Testis (tissue), 3 donors: ENCODE data around the gene MAP2K5. TPM values are rescaled to one million over a fixed set of nuclear protein-coding genes. Genes with fewer than 3 reads are reported as not detected.

Source experiments
- DNase-seq: peaks from one replicate; pipeline ENCODE4 v3.0.0-alpha.2; 2019
- H3K27ac ChIP-seq, 2 donors: fragments of 200-600 bp; sonication (generic); one replicate each; pipeline ENCODE4 v1.5.1; 2019
- H3K27me3 ChIP-seq: fragments of 200-600 bp; sonication (generic); one replicate; pipeline ENCODE4 v1.5.1; 2019
- H3K36me3 ChIP-seq: fragments of 200-600 bp; sonication (generic); one replicate; pipeline ENCODE4 v1.5.1; 2017; ENCODE audit warnings: low read depth; ENCODE audit errors: missing control alignments
- H3K4me1 ChIP-seq: fragments of 200-600 bp; sonication (generic); one replicate; pipeline ENCODE4 v1.5.1; 2019
- H3K4me3 ChIP-seq, 2 donors: fragments of 200-600 bp; sonication (generic); one replicate each; pipeline ENCODE4 v1.5.1; 2017 to 2019
- H3K9me3 ChIP-seq: fragments of 200-600 bp; sonication (generic); one replicate; pipeline ENCODE4 v1.5.1; 2017
- POLR2A ChIP-seq: fragments of 450-650 bp; IDR thresholded peaks from one replicate; pipeline ENCODE4 v1.6.1; 2017; ENCODE audit warnings: antibody characterized with exemption, mild to moderate bottlenecking, moderate library complexity
- WGBS, 2 donors: methylation state at CpG; one replicate each; pipeline ENCODE4 v1.1.5; 2018; 5-methylcytosine and 5-hydroxymethylcytosine counted together
- intact Hi-C: fragments of 100-400 bp; cut with DNase I; formaldehyde crosslinking; loops from one replicate; pipeline ENCODE4 v1.15.1; 2023; ENCODE audit warnings: low total_unique reads
- polyA plus RNA-seq: library from polyadenylated mRNA; stranded (reverse); fragments of 350-450 nt; fragmentation: Illumina TruSeq; extraction: RNeasy Lipid Tissue Mini Kit (QIAGEN cat#74804); gene quantifications from one replicate; pipeline ENCODE4 v1.2.3, GENCODE V29; 2014; ENCODE audit warnings: low read depth, low replicate concordance; ENCODE audit not compliant: insufficient read depth
- total RNA-seq, 2 donors: library from RNA; depleted of rRNA; stranded (reverse); fragments of >200 nt; gene quantifications; one replicate each; pipeline ENCODE4 v1.2.3, GENCODE V29; 2016
- TF ChIP-seq, protein P1 (sequence below), 3 experiments: fragments of 450-650 bp in 2 of 3; fragments of 200-600 bp in 1 of 3; sonication (generic) in 1 of 3; IDR thresholded peaks; one replicate each; pipeline ENCODE4 v1.5.1; 2016 to 2019; ENCODE audit warnings: antibody characterized with exemption in 3 of 3, mild to moderate bottlenecking in 2 of 3, moderate library complexity in 1 of 3

The MAP2K5 gene
- total and polyA plus RNA-seq, 3 donors from 2014 or later, result 28.0 to 34.3 (median 31.2) TPM

DNA sequence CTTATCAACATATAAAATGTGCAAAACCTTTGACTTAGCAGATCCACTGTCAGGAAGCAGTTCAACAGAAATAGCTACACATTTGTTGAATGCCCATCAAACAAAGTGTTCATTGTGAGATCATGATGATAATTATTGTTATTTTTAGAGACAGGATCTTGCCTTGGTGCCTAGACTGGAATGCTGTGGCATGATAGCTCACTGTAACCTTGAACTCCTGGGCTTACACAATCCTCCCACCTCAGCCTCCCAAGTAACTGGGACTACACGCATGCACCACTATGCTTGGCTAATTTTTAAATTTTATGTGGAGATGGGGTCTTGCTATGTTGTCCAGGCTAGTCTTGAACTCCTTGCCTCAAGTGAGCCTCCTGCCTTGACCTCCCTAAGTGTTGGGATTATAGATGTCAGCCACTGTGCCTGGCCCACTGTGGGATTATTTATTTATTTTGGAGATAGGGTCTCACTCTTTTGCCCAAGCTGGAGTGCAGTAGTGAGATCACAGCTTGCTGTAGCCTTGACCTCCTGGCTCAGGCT is 8.8 kb downstream of the MAP2K5 start:
- H3K36me3 ChIP-seq, result no peaks in the 10 kb centered on the region
- no peaks in the 10 kb centered on the region for H3K27me3 ChIP-seq
- H3K9me3 ChIP-seq, result no peaks in the 10 kb centered on the region
- intact Hi-C loops, result no loop called here
- H3K27ac ChIP-seq, result no peak overlapping the region
- DNase-seq, result peak; percentile 70
- TF ChIP-seq, protein P1, sequence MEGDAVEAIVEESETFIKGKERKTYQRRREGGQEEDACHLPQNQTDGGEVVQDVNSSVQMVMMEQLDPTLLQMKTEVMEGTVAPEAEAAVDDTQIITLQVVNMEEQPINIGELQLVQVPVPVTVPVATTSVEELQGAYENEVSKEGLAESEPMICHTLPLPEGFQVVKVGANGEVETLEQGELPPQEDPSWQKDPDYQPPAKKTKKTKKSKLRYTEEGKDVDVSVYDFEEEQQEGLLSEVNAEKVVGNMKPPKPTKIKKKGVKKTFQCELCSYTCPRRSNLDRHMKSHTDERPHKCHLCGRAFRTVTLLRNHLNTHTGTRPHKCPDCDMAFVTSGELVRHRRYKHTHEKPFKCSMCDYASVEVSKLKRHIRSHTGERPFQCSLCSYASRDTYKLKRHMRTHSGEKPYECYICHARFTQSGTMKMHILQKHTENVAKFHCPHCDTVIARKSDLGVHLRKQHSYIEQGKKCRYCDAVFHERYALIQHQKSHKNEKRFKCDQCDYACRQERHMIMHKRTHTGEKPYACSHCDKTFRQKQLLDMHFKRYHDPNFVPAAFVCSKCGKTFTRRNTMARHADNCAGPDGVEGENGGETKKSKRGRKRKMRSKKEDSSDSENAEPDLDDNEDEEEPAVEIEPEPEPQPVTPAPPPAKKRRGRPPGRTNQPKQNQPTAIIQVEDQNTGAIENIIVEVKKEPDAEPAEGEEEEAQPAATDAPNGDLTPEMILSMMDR (IDR thresholded peaks at IDR 0.05), result no peak
- no peak for TF ChIP-seq POLR2A
- peaks cover 6% of the 10 kb centered on the region for H3K4me1 ChIP-seq
- no peak overlapping the region for H3K4me3 ChIP-seq
- WGBS, 2 donors, result 63 to 74% methylated on average over 1 of the region's 1 CpG

DNA sequence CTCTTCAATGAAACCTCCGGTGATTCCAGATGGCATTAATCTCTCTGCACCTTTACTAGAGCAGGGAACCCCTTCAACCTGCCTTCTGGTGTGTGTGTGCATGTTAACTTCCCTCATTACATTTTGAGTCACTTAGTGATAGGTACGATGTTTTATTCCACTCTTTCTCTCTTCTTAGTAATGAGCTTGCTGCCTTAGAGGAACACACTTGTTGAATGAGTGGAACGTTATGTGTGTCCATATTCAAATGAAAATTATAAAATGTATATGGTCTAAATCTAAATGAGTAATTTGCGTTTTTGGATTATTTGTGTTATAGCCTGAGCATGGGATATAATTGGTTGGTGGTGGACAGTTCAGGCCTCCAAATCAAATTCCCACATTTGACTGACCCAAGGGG is 12.1 kb downstream of the MAP2K5 start:
- H3K4me3 ChIP-seq, result no peak overlapping the region
- WGBS, 2 donors, result 96 to 97% methylated on average over 4 of the region's 4 CpGs
- H3K4me1 ChIP-seq, result peaks cover 6% of the 10 kb centered on the region
- DNase-seq, result no peak
- TF ChIP-seq, protein P1 (IDR thresholded peaks at IDR 0.05), result no peak
- no peak for TF ChIP-seq POLR2A
- no peaks in the 10 kb centered on the region for H3K9me3 ChIP-seq
- H3K27me3 ChIP-seq, result no peaks in the 10 kb centered on the region
- intact Hi-C loops, result no loop called here
- no peaks in the 10 kb centered on the region for H3K36me3 ChIP-seq
- no peak overlapping the region for H3K27ac ChIP-seq

DNA sequence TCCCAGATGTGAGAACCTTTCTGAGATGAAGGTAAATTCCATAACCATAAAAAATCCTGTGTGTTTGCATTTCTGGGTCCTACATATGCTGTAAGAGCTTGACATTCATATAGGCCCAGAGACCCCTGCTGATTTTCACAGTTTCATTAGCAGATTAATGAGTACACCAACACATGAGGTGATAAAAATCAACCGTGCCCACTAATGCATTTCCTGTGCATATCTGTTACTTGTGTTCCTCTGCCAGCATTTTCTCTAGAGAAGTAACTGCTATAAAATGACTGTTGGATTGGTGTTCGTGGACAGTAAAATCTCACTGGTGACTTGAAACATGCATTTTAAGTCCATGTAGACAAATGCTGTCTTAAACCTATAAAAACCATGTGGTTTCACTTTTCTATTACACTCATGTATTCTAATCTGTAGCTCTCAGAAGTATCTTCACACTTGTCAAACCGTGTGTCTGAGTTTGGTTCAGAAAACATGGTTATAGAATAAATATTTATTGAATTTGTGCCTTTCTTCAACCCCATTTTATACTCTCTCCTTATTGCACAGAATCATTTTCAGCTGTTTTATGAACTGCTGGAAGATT is 14.6 kb downstream of the MAP2K5 start:
- no peak overlapping the region for H3K4me3 ChIP-seq
- DNase-seq, result no peak
- intact Hi-C loops, result no loop called here
- H3K36me3 ChIP-seq, result no peaks in the 10 kb centered on the region
- WGBS, 2 donors, result 82 to 92% methylated on average over 3 of the region's 3 CpGs
- no peaks in the 10 kb centered on the region for H3K27me3 ChIP-seq
- no peaks in the 10 kb centered on the region for H3K4me1 ChIP-seq
- no peaks in the 10 kb centered on the region for H3K9me3 ChIP-seq
- TF ChIP-seq POLR2A, result no peak
- TF ChIP-seq, protein P1 (IDR thresholded peaks at IDR 0.05), result no peak
- H3K27ac ChIP-seq, result no peak overlapping the region

DNA sequence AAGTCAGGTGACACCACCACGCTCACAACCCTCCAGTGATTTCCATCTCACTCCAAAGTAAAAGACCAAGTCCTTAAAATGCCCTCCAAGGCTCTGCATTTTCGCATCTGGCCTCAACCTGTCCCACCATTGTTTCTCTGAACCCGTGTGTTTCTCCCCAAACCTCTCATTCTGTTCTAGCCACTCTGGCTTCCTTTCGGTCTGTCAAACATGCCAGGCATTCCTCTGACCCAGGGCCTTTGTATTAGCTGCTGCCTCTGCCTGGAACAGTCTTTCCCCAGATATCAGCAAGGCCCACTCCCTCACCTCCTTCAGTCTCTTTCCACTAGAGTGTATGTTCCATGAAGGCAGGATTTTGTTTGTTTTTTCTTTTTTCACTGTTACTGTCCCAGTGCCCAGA is 16.0 kb downstream of the MAP2K5 start:
- Histone ChIP-seq H3K27me3 (no peaks in the 10 kb centered on the region), H3K27ac (no peak overlapping the region), H3K36me3 (no peaks in the 10 kb centered on the region), H3K9me3 (no peaks in the 10 kb centered on the region), H3K4me1 (no peaks in the 10 kb centered on the region), H3K4me3 (no peak overlapping the region)
- TF ChIP-seq, protein P1 (IDR thresholded peaks at IDR 0.05), result no peak
- TF ChIP-seq POLR2A, result no peak
- DNase-seq, result no peak
- 88 to 96% methylated on average over 4 of the region's 4 CpGs for WGBS, 2 donors
- intact Hi-C loops, result no loop called here

DNA sequence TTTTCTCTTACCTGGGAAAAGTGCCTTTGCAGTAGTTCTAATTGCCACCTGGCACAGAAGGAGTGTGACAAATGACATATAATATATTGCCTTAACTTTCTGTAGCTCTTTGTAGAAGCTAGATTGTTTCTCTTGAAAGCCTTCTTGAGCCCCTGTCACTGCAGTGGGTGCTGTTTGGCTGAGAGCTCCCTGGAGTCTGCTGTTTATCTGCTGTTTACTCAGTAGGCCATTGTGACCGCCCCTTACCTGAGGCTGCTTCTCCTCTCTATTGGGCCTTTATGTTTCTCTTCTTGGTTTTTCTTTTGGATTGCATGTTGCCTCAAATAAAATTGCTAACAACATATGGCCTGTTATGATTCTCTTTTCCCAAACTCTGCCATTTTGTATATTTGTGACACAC is 16.7 kb downstream of the MAP2K5 start:
- Histone ChIP-seq H3K4me1 (no peaks in the 10 kb centered on the region), H3K9me3 (no peaks in the 10 kb centered on the region), H3K4me3 (no peak overlapping the region), H3K27ac (no peak overlapping the region), H3K27me3 (no peaks in the 10 kb centered on the region), H3K36me3 (no peaks in the 10 kb centered on the region)
- WGBS, 2 donors, result 95 to 100% methylated on average over 1 of the region's 1 CpG
- DNase-seq, result no peak
- TF ChIP-seq POLR2A, result no peak
- TF ChIP-seq, protein P1 (IDR thresholded peaks at IDR 0.05), result no peak
- intact Hi-C loops, result no loop called here
